Islet precursor cell (in vitro differentiated cells): ENCODE measurements around the gene CFAP161.
"Not testable (repeated sequence)": the region's sequence is repeated elsewhere in the genome, so short reads cannot be mapped to it uniquely, and the experiment has no call there.

Experiments
- DNase-seq: peaks from one replicate; pipeline ENCODE4 v3.0.0-alpha.2; 2018

CFAP161 gene

DNA sequence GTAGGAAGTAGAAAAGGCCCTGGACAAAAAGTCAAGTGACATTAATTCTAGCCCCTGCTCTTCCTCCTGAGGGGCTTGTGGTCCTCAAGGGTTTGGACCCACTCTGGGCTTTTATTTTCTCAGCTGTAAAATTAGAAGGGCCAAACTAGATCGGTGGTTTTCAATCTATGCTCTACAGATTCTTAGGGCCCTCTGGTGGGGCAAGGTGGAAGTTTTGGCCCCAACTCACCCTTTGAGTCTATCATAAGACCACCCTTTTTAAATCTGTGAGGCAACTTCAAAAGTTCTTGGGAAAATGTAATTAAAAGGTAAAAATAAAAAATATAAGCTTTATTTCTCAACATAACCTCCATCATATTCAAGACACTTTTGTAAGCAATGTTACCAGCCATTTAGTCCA is 25.6 kb upstream of the CFAP161 start:
- DNase-seq = no peak

- no peak for DNase-seq
These were observed 23.1 kb upstream of the CFAP161 start for GRCh38 chr15:81111018-81111417.

GRCh38 chr15:81111510-81112470 is 22.3 kb upstream of the CFAP161 start:
- DNase-seq = no peak

DNA sequence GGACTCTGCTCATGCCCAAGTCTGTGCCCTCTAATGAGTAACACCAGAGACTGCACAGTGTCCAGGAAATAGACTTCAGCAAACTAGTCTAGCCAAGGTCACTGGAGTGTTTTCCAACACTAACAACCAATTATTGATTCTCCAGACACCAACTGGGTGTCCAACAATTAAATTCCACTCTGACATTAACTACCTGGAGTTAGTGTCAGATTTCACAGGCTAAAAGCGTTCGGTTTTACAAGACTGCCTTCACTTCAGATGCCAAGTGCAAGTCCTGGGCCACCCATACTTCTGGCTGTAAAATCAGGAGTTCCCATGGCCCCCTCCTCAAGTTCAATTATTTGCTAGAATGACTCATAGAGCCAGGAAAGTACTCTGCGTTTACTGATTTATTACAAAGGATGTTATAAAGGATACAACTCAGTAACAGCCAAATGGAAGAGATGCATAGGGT is 20.8 kb upstream of the CFAP161 start:
- no peak for DNase-seq

GRCh38 chr15:81113861-81114291 is 20.2 kb upstream of the CFAP161 start:
- no peak for DNase-seq

DNA sequence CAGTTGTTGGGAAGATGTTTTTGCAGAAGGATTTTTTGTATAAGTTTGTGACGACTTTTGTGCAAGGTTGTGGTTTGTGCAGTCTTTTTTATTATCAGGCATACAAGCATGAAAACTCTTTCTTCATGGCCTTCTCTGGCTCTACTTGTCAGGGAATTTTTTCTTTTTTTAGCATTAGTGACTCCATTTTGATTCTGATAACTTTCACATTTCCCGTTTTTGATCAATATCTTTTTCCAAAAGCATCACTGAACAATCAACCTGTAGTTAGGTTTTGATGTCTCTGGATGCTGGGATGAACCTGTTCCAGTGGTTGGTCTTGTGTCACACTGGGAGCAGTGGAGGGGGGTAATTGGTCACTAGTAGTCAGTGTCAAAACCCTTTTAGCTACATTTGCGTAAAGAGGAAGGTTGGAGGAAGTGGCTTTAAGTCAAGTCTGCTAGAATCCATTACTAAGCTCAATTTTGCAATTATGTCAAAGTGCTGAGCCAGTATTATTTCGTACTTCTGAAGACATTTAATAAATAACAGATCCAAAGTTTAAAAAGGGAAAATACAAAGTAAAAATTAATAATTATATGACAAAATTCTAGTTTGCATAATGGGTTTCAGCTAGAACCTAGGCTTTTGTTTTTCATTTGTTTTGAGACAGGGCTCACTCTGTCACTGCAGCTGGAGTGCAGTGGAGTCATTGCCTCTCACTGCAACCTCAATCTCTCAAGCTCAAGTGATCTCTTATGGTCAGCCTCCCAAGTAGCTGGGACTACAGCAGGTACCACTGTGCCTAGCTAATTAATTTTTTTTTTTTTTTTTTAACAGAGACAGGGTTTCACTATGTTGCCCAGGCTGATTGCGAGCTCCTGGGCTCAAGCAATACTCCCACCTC is 18.8 kb upstream of the CFAP161 start:
- no peak for DNase-seq

- no peak for DNase-seq
These were observed 16.9 kb upstream of the CFAP161 start for GRCh38 chr15:81117136-81117535.

DNA sequence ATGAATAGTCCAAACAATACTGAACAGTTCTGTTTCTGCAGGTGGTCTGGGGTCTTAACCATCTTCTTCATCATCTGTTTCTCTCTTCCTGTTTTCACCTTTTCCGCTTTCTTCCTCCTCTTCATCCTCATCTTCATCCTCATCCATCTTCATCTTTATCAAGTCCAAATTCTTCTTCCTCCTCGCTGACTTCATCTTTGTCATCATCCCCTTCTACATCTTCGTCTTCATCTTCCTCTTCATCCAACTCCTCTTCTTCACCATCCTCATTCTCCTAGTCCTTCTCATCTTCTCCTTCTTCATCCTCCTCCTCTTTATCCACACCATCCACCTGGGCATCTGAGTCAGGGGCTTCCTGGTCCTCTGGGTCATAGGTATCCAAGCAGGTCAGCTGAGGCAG is 16.5 kb upstream of the CFAP161 start:
- no peak for DNase-seq

- no peak for DNase-seq
These were observed 15.7 kb upstream of the CFAP161 start for GRCh38 chr15:81118361-81118760.

- no peak for DNase-seq
These were observed 14.0 kb upstream of the CFAP161 start for GRCh38 chr15:81120069-81120468.

- no peak for DNase-seq
These were observed 7.2 kb upstream of the CFAP161 start for GRCh38 chr15:81126892-81127291.

GRCh38 chr15:81141478-81141877 is 7.4 kb downstream of the CFAP161 start:
- DNase-seq = not testable (repeated sequence)

- DNase-seq = no peak
These were observed 11.9 kb downstream of the CFAP161 start for GRCh38 chr15:81146006-81146405.

DNA sequence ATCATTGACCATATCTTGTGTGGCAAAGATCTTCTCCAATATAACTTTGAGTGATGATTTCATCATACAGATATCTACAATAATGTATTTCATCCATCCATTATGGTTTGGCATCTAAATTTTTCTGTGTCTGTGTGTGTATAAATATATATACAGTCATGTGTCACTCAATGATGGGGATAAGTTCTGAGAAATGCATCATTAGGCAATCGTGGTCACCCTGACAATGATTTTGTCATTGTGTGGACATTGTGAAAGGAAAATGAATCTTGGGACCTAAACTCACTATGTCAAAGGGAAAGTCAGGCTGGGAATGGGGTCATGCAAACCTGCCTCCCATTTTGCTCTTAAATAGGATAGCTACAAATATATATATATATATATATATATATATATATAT is 12.4 kb downstream of the CFAP161 start:
- DNase-seq = no peak

GRCh38 chr15:81151389-81151788 is 17.3 kb downstream of the CFAP161 start:
- no peak for DNase-seq

GRCh38 chr15:81152339-81152738 is 18.3 kb downstream of the CFAP161 start:
- DNase-seq = no peak

- DNase-seq = no peak
These were observed 18.7 kb downstream of the CFAP161 start for GRCh38 chr15:81152799-81153198.

DNA sequence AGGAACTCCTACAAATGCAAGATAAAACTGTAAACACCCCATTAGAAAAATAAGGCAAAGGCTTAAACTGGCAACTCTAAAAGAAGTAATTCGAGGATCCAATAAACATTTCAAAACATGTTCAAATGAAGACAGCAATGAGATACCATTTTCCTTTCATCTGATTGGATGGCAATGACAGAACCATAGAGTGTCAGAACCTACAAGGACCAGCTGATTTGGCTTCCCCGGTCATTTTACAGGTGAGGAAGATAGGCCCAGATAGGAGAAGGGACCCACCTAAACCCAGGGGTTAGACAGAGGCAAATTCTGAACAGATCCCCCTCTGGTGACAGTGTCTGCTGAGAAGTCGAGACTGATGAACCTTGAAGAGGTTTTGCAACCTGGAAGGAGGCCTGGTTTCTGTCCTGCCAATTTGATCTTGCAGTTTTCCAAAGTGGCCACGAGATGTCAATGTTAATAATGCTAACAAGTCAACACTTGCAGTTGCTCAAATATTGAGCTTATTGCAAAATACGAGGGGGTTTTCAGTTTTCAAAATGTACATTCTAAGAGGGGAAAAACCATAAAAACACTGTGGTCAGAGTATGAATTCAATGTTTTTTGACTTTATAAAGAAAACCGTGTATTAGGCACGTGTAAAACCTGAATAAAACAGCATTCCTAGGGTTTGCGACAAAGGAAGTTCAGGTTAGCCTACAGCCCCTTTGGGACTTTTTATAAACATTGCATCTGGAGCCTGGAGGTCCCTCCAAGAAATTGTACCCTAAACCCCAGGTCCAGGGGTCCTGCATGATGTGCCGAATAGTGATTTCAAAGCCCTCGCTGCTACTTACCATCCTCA is 21.5 kb downstream of the CFAP161 start:
- DNase-seq = no peak

DNA sequence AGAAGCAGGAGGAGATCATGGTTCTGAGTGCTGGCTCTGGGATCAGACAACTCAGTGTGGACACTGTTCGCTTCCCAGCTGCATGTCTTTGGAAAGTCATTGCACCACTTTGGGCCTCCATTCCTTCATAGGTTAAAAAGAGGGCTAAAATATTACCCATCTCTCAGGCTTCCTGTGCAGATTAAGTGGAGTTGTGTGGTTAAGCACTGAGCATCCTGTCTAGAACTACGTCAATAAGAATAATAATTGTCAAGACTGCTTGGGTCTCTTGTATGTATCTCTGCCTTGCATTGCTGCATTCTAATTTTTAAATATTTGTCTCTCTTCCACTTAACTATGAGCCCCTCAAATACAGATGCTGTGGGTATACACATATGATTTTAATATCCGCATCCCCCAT is 22.3 kb downstream of the CFAP161 start:
- no peak for DNase-seq

- DNase-seq = no peak
These were observed 23.3 kb downstream of the CFAP161 start for GRCh38 chr15:81157195-81157938.

DNA sequence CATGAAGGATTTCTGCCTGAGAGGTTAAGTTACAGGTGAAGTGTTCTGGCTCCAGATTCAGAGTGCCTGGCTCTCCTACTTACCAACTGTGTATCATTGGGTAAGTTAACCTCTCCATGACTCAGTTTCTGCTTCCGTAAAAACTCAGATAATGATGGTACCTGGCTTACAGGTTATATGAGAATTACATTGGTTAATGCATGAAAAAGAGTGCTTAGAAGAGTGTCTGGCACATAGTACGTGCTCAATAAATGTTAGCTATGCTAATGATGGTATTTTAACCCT is 23.8 kb downstream of the CFAP161 start:
- no peak for DNase-seq

GRCh38 chr15:81158561-81158960 is 24.5 kb downstream of the CFAP161 start:
- not testable (repeated sequence) for DNase-seq
